ENCODE data around the gene C7orf33. TPM values are rescaled to one million over a fixed set of nuclear protein-coding genes. Genes with fewer than 3 reads are reported as not detected.

The C7orf33 gene
- total RNA-seq, 1 donor from 2014 or later, result not detected

DNA sequence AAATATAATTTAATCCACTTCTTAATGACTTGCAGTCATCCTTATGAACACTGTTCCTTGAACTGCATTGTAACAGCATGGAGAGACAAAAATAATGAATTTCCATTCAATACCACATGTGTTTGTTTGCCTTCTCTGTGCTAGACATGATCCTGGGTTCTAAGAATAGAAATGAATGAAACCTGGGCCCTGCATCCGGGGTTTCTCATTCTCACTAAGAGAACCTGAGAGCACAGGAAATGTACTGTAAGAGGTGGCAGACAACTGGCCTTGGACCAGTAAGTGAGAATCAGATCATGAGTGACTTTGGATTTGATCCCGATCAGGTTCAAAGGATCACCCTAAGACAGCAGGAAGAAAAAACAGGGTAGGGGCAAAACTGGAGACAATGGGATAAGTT lies 70.9 kb downstream of the C7orf33 start:
- Mint-ChIP-seq H3K27ac (ENCODE audit: unreplicated experiment) (no peak overlapping the region), H3K4me1 (ENCODE audit: unreplicated experiment) (peaks cover 35% of the 10 kb centered on the region), H3K9me3 (ENCODE audit: unreplicated experiment) (no peaks in the 10 kb centered on the region), H3K4me3 (ENCODE audit: unreplicated experiment) (no peak overlapping the region), H3K36me3 (ENCODE audit: unreplicated experiment) (no peaks in the 10 kb centered on the region), H3K27me3 (ENCODE audit: unreplicated experiment) (no peaks in the 10 kb centered on the region)
- no peak for DNase-seq (ENCODE audit: extremely low spot score, unreplicated experiment)
- TF ChIP-seq, protein P1, sequence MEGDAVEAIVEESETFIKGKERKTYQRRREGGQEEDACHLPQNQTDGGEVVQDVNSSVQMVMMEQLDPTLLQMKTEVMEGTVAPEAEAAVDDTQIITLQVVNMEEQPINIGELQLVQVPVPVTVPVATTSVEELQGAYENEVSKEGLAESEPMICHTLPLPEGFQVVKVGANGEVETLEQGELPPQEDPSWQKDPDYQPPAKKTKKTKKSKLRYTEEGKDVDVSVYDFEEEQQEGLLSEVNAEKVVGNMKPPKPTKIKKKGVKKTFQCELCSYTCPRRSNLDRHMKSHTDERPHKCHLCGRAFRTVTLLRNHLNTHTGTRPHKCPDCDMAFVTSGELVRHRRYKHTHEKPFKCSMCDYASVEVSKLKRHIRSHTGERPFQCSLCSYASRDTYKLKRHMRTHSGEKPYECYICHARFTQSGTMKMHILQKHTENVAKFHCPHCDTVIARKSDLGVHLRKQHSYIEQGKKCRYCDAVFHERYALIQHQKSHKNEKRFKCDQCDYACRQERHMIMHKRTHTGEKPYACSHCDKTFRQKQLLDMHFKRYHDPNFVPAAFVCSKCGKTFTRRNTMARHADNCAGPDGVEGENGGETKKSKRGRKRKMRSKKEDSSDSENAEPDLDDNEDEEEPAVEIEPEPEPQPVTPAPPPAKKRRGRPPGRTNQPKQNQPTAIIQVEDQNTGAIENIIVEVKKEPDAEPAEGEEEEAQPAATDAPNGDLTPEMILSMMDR (IDR thresholded peaks at IDR 0.05), result no peak

DNA sequence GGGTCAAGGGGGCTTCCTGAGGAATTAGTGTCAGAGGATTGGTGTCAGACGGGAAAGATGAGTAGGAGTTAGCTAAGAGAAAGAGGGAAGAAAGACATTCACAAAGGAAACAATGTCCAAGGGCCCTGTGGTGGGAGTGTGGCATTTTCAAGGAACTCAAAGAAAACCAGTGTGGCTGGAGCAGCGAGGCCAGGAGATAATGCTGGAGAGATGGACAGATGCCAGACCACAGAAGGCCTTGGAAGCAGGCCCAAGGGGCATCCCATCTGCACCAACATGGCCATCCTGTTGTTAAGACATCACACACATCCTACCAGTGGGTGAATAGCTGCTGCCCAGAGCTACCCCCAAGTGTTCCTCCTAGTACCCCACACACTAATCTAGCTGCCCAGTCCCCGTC lies 72.1 kb downstream of the C7orf33 start:
- no peak for DNase-seq (ENCODE audit: extremely low spot score, unreplicated experiment)
- no peaks in the 10 kb centered on the region for H3K27me3 Mint-ChIP-seq (ENCODE audit: unreplicated experiment)
- H3K4me3 Mint-ChIP-seq (ENCODE audit: unreplicated experiment), result no peak overlapping the region
- no peaks in the 10 kb centered on the region for H3K9me3 Mint-ChIP-seq (ENCODE audit: unreplicated experiment)
- H3K4me1 Mint-ChIP-seq (ENCODE audit: unreplicated experiment), result peaks cover 38% of the 10 kb centered on the region
- TF ChIP-seq, protein P1 (IDR thresholded peaks at IDR 0.05), result no peak
- peak overlapping the region; percentile 8 for H3K27ac Mint-ChIP-seq (ENCODE audit: unreplicated experiment)
- H3K36me3 Mint-ChIP-seq (ENCODE audit: unreplicated experiment), result no peaks in the 10 kb centered on the region

DNA sequence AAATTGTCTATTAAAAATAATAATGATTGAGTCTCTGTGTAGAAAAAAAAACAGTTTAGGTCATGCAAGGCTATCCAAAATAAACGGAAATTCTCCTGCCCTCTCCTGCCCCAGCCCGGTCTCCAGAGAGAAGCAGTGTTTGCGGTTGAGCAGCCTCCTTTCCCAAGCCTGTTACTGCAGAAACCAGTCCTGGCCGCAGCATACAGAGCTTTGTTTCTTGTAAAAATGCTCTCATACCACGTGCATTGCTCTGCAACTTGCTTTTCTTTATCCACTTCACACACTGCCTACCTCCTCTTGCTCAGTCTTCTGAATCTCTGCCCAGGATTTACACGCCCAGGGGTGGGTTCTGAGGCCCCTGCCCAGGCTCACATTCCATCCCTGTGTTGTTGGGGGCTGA lies 73.8 kb downstream of the C7orf33 start:
- Mint-ChIP-seq H3K4me3 (ENCODE audit: unreplicated experiment) (peak overlapping the region; percentile 43), H3K9me3 (ENCODE audit: unreplicated experiment) (no peaks in the 10 kb centered on the region), H3K4me1 (ENCODE audit: unreplicated experiment) (peaks cover 38% of the 10 kb centered on the region), H3K27me3 (ENCODE audit: unreplicated experiment) (no peaks in the 10 kb centered on the region), H3K36me3 (ENCODE audit: unreplicated experiment) (no peaks in the 10 kb centered on the region), H3K27ac (ENCODE audit: unreplicated experiment) (peak overlapping the region; percentile 80)
- DNase-seq (ENCODE audit: extremely low spot score, unreplicated experiment), result peak; percentile 84
- TF ChIP-seq, protein P1 (IDR thresholded peaks at IDR 0.05), result no peak

DNA sequence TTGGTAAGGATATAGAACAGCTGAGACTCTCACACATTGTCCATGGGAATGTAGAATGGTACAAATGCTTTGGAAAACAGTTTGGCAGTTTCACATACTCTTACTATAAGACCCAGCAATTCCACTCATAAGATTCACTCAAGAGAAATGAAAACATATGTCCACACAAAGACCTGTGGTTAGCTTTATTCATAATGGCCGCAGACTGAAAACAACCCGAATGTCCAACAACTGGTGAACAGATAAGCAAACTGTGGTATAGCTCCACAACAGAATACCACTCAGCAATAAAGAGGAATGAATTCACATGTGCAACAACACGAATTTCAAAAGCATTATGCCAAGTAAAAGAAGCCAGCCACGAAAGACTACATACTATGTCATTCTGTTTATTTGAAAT lies 74.7 kb downstream of the C7orf33 start:
- DNase-seq (ENCODE audit: extremely low spot score, unreplicated experiment), result no peak
- H3K27ac Mint-ChIP-seq (ENCODE audit: unreplicated experiment), result no peak overlapping the region
- H3K36me3 Mint-ChIP-seq (ENCODE audit: unreplicated experiment), result no peaks in the 10 kb centered on the region
- H3K9me3 Mint-ChIP-seq (ENCODE audit: unreplicated experiment), result no peaks in the 10 kb centered on the region
- no peak overlapping the region for H3K4me3 Mint-ChIP-seq (ENCODE audit: unreplicated experiment)
- H3K4me1 Mint-ChIP-seq (ENCODE audit: unreplicated experiment), result peaks cover 38% of the 10 kb centered on the region
- TF ChIP-seq, protein P1 (IDR thresholded peaks at IDR 0.05), result no peak
- H3K27me3 Mint-ChIP-seq (ENCODE audit: unreplicated experiment), result no peaks in the 10 kb centered on the region

Other genes starting within 250 kb of the C7orf33 start
- 45.6 and 46.8 TPM in 2 replicates for gene CUL1, start 108.1 kb downstream of the C7orf33 start, total RNA-seq